MG63 (cell line): ENCODE measurements around the gene PLOD2. TPM values are rescaled to one million over a fixed set of nuclear protein-coding genes. Genes with fewer than 3 reads are reported as not detected.

Experiments used
- DNase-seq: peaks from one replicate; pipeline ENCODE4 v3.0.0-alpha.2; 2020
- H3K27me3 ChIP-seq: fragments of 250-450 bp; sonication (Bioruptor Pico); 2 replicates; pipeline ENCODE4 v1.5.1; 2020; ENCODE audit warnings: mild to moderate bottlenecking, moderate library complexity
- H3K36me3 ChIP-seq: fragments of 250-450 bp; sonication (Bioruptor Pico); 2 replicates; pipeline ENCODE4 v1.5.1; 2020; ENCODE audit warnings: mild to moderate bottlenecking, moderate library complexity
- H3K4me3 ChIP-seq: fragments of 250-450 bp; sonication (Bioruptor Pico); 2 replicates; pipeline ENCODE4 v1.5.1; 2020; ENCODE audit warnings: mild to moderate bottlenecking, moderate library complexity
- H3K9me3 ChIP-seq: fragments of 250-450 bp; sonication (Bioruptor Pico); 2 replicates; pipeline ENCODE4 v1.5.1; 2020; ENCODE audit warnings: mild to moderate bottlenecking, moderate library complexity
- total RNA-seq: library from RNA; depleted of rRNA; stranded (reverse); fragments of >200 nt; shearing (Covaris generic); gene quantifications from 2 replicates; pipeline ENCODE4 v1.2.3, GENCODE V29; 2014; ENCODE audit warnings: low replicate concordance; rRNA removed

The PLOD2 gene
- total RNA-seq, 1 experiment from 2014 or later = 228 TPM

DNA sequence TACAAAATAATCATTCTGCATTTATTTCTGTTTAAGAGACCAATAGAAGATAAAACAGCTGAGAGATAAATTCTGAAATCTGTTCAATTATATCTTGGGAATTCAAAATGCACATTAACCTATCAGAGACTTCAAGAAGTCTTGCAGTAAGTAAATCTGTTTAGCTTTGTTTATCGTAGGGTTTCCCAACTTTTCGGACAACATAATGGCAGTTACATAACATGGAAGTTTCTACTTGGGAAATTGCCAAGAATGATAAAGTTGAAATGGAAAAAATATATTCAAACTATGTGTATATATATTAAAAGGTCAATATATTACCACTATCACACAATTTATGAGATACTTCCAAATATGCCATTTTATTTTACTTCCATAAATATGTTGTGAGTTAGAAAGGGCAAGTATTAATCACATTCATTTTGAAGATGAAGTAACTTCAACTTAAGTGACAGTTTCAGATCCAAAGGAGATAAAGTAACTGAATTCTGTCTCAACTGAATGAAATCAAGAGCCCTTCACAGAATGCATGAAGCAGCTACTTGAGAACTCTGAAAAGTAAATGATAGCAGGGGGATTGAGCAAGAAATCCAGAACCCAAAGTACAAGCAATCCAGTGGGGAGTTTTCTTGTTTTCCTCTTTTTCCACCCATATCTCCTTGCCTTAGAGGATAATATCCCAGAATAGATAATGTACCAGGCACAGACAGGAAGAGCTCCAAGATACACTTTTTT is 108.8 kb downstream of the PLOD2 start:
- H3K9me3 ChIP-seq = no peaks in the 10 kb centered on the region
- no peak for DNase-seq
- H3K4me3 ChIP-seq = no peak overlapping the region
- H3K36me3 ChIP-seq = peaks cover 8% of the 10 kb centered on the region; the same call in 1 of the 2 replicates
- H3K27me3 ChIP-seq = no peaks in the 10 kb centered on the region

GRCh38 chr3:146050691-146051090 is 110.3 kb downstream of the PLOD2 start:
- Histone ChIP-seq H3K4me3 (no peak overlapping the region), H3K27me3 (no peaks in the 10 kb centered on the region), H3K36me3 (peaks cover 10% of the 10 kb centered on the region; the same call in 1 of the 2 replicates), H3K9me3 (no peaks in the 10 kb centered on the region)
- no peak for DNase-seq

DNA sequence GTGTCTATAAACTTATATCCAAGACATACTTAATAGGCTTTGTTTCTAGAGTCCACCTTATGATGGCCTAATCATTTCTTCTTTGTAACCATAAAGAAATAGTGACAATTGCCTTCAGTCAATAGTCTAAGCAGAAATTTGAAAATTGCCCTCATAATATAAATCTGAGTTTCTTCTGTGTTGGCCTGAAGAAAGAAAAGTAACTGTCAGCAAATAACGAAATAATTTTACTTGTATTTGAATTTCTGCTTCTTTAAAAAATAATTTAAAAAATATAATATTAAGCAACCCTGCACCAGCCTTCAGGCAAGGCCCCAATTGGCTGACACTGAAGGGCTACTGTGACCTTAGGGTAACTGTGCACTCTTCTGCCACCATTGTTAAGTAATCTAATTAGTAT is 113.5 kb downstream of the PLOD2 start:
- Histone ChIP-seq H3K9me3 (peaks cover 4% of the 10 kb centered on the region; the same call in 1 of the 2 replicates), H3K36me3 (peaks cover 11% of the 10 kb centered on the region), H3K27me3 (no peaks in the 10 kb centered on the region), H3K4me3 (no peak overlapping the region)
- no peak for DNase-seq

- Histone ChIP-seq H3K27me3 (no peaks in the 10 kb centered on the region), H3K9me3 (peaks cover 4% of the 10 kb centered on the region; the same call in 1 of the 2 replicates), H3K36me3 (peaks cover 12% of the 10 kb centered on the region), H3K4me3 (no peak overlapping the region)
- no peak for DNase-seq
Measured at GRCh38 chr3:146044046-146044445, 116.9 kb downstream of the PLOD2 start.

GRCh38 chr3:146040630-146041029 is 120.4 kb downstream of the PLOD2 start:
- no peaks in the 10 kb centered on the region for H3K27me3 ChIP-seq
- no peak overlapping the region for H3K4me3 ChIP-seq
- peaks cover 8% of the 10 kb centered on the region for H3K36me3 ChIP-seq
- peaks cover 4% of the 10 kb centered on the region; the same call in 1 of the 2 replicates for H3K9me3 ChIP-seq
- DNase-seq = no peak

DNA sequence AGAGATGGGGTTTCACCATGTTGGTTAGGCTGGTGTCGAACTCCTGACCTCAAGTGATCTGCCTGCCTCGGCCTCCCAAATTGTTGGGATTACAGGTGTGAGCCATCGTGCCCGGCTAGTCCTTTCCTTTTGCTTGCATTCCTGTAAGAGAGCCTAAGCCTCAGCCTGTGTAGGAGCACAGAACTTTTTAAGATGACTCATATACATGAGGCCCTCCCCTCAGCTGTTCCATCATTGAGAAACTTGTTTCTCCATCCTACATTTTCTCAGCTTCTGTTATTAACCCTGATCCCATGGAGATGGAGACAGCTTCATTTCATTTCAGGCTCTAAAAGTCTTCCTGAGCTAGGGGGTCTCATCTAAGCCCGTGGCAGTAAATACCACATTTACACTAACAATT is 123.3 kb downstream of the PLOD2 start:
- no peak for DNase-seq
- Histone ChIP-seq H3K36me3 (peaks cover 6% of the 10 kb centered on the region), H3K27me3 (no peaks in the 10 kb centered on the region), H3K9me3 (no peaks in the 10 kb centered on the region), H3K4me3 (no peak overlapping the region)

DNA sequence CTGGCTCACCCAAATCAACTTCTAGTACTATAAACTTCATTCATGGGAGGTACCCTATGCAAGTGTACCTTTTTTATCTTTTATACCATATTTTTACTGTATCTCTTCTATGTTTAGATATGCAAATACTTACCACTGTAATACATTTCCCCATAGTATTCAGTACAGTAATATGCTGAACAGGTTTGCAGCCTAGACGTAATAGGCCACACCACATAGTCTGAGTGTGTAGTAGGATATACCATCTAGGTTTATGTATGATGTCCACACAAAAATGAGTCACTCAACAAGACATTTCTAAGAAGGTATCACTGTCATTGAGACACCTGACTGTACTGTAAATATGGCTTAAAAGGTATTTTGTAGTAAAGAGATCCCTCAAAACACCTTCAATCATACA is 124.7 kb downstream of the PLOD2 start:
- Histone ChIP-seq H3K9me3 (no peaks in the 10 kb centered on the region), H3K4me3 (no peak overlapping the region), H3K27me3 (no peaks in the 10 kb centered on the region), H3K36me3 (peaks cover 6% of the 10 kb centered on the region)
- DNase-seq = no peak

GRCh38 chr3:146035366-146035765 is 125.6 kb downstream of the PLOD2 start:
- DNase-seq = no peak
- no peaks in the 10 kb centered on the region for H3K27me3 ChIP-seq
- H3K4me3 ChIP-seq = no peak overlapping the region
- no peaks in the 10 kb centered on the region for H3K9me3 ChIP-seq
- H3K36me3 ChIP-seq = peaks cover 4% of the 10 kb centered on the region

- Histone ChIP-seq H3K36me3 (peaks cover 6% of the 10 kb centered on the region), H3K9me3 (no peaks in the 10 kb centered on the region; the same call in 1 of the 2 replicates), H3K4me3 (no peak overlapping the region), H3K27me3 (no peaks in the 10 kb centered on the region)
- no peak for DNase-seq
Measured at GRCh38 chr3:146033950-146034349, 127.0 kb downstream of the PLOD2 start.

GRCh38 chr3:146026547-146026946 is 134.4 kb downstream of the PLOD2 start:
- DNase-seq = no peak
- H3K9me3 ChIP-seq = no peaks in the 10 kb centered on the region; the same call in 1 of the 2 replicates
- H3K36me3 ChIP-seq = peaks cover 9% of the 10 kb centered on the region; the same call in 1 of the 2 replicates
- H3K4me3 ChIP-seq = no peak overlapping the region
- no peaks in the 10 kb centered on the region for H3K27me3 ChIP-seq

DNA sequence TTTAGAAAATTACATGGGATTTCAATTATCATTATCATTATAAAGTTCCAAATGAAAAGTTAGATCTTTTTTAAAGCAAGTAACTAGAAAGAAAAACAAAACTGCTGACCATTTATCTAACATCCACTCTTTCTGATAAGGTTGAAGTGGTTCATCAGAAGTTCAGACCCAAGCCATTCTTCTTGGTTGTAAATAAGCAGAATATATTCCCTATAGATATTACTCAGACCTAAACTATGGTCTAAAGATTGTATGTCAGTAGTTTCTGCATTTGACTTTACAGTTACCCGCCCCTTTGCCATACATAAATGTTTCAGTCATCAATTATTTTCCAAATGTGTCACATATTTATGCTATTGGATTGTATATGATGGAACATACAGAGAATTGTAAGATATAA is 136.7 kb downstream of the PLOD2 start:
- Histone ChIP-seq H3K36me3 (peaks cover 13% of the 10 kb centered on the region), H3K9me3 (no peaks in the 10 kb centered on the region), H3K4me3 (no peak overlapping the region), H3K27me3 (no peaks in the 10 kb centered on the region)
- no peak for DNase-seq

- no peaks in the 10 kb centered on the region for H3K27me3 ChIP-seq
- no peak for DNase-seq
- H3K36me3 ChIP-seq = peaks cover 13% of the 10 kb centered on the region
- H3K9me3 ChIP-seq = no peaks in the 10 kb centered on the region
- H3K4me3 ChIP-seq = no peak overlapping the region
Measured at GRCh38 chr3:146020969-146021368, 140.0 kb downstream of the PLOD2 start.

GRCh38 chr3:146019508-146019907 is 141.5 kb downstream of the PLOD2 start:
- no peak for DNase-seq
- H3K36me3 ChIP-seq = peaks cover 13% of the 10 kb centered on the region
- no peak overlapping the region for H3K4me3 ChIP-seq
- no peaks in the 10 kb centered on the region for H3K9me3 ChIP-seq
- no peaks in the 10 kb centered on the region for H3K27me3 ChIP-seq

Other genes with a start within 250 kb of the PLOD2 start
- 93.8 and 101 TPM in 2 replicates for gene PLSCR4, start 89.9 kb upstream of the PLOD2 start, total RNA-seq